HEK293T (cell line): Measurements from ENCODE around the gene SHISA9.

Source experiments
- CTCF ChIA-PET: fragments of 350-600 bp; formaldehyde crosslinking; extraction: SDS; loops from one replicate; lab custom pipeline; 2021; ENCODE audit warnings: antibody characterized with exemption, inconsistent platforms; lab: Yijun Ruan, JAX
- POLR2A ChIA-PET: fragments of 350-600 bp; formaldehyde crosslinking; extraction: SDS; loops from one replicate; lab custom pipeline; 2020; ENCODE audit warnings: antibody characterized with exemption, inconsistent platforms; lab: Yijun Ruan, JAX
- DNase-seq: peaks from one replicate; pipeline ENCODE4 v3.0.0; 2012; ENCODE audit warnings: mixed read lengths; ENCODE audit errors: extremely low spot score
- ARNT ChIP-seq: fragments of 450-650 bp; IDR thresholded peaks from 2 replicates; pipeline ENCODE4 v1.6.1; 2017; ENCODE audit warnings: mild to moderate bottlenecking
- BHLHE40 ChIP-seq: fragments of 450-650 bp; IDR thresholded peaks from 2 replicates; pipeline ENCODE4 v1.6.1; 2016; ENCODE audit warnings: mild to moderate bottlenecking, moderate library complexity, borderline replicate concordance
- CTBP1 ChIP-seq: fragments of 450-650 bp; IDR thresholded peaks from 2 replicates; pipeline ENCODE4 v1.6.1; 2016; ENCODE audit warnings: borderline replicate concordance
- ELF4 ChIP-seq: fragments of 450-650 bp; IDR thresholded peaks from 2 replicates; pipeline ENCODE4 v1.6.1; 2017; ENCODE audit warnings: antibody characterized with exemption
- FOXA1 ChIP-seq: fragments of 450-650 bp; IDR thresholded peaks from 2 replicates; pipeline ENCODE4 v1.6.1; 2016; ENCODE audit warnings: mild to moderate bottlenecking
- FOXK2 ChIP-seq: fragments of 450-650 bp; IDR thresholded peaks from 2 replicates; pipeline ENCODE4 v1.6.1; 2016; ENCODE audit warnings: mild to moderate bottlenecking
- FOXM1 ChIP-seq: fragments of 450-650 bp; IDR thresholded peaks from 2 replicates; pipeline ENCODE4 v1.6.1; 2017; ENCODE audit warnings: mild to moderate bottlenecking, borderline replicate concordance
- HDGF ChIP-seq: fragments of 450-650 bp; IDR thresholded peaks from 2 replicates; pipeline ENCODE4 v1.6.1; 2017; ENCODE audit warnings: antibody characterized with exemption, borderline replicate concordance
- L3MBTL2 ChIP-seq: fragments of 450-650 bp; conservative IDR thresholded peaks from 2 replicates; pipeline ENCODE4 v1.6.1; 2016; ENCODE audit warnings: mild to moderate bottlenecking
- LEF1 ChIP-seq: fragments of 450-650 bp; IDR thresholded peaks from 2 replicates; pipeline ENCODE4 v1.6.1; 2017; ENCODE audit warnings: mild to moderate bottlenecking, borderline replicate concordance
- NFRKB ChIP-seq: fragments of 450-650 bp; IDR thresholded peaks from 2 replicates; pipeline ENCODE4 v1.6.1; 2016; ENCODE audit warnings: mild to moderate bottlenecking, moderate library complexity
- PKNOX1 ChIP-seq: fragments of 450-650 bp; IDR thresholded peaks from 2 replicates; pipeline ENCODE4 v1.6.1; 2016
- SP1 ChIP-seq: fragments of 450-650 bp; IDR thresholded peaks from 2 replicates; pipeline ENCODE4 v1.6.1; 2017
- SUZ12 ChIP-seq: fragments of 450-650 bp; IDR thresholded peaks from 2 replicates; pipeline ENCODE4 v1.6.1; 2016; ENCODE audit warnings: mild to moderate bottlenecking
- TARDBP ChIP-seq: fragments of 450-650 bp; IDR thresholded peaks from 2 replicates; pipeline ENCODE4 v1.6.1; 2016
- ZNF384 ChIP-seq: fragments of 450-650 bp; IDR thresholded peaks from 2 replicates; pipeline ENCODE4 v1.6.1; 2016

The SHISA9 gene

DNA sequence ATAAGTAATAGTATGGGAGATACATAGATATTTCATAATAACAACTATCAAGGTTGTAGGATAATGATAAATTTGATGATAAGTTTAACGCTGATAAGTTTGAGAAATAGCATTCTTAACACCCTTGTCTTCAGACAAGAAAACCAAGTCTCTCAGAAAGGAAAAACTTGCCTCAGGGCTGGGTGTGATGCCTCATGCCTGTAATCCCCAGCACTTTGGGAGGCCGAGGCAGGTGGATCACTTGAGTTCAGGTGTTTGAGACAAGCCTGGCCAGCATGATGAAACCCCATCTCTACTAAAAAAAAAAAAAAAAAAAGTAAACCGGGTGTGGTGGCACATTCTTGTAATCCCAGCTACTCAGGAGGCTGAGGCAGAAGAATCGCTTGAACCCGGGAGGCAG is 90.7 kb downstream of the SHISA9 start:
- POLR2A ChIA-PET: no interaction called here
- no peak for TF ChIP-seq ARNT
- TF ChIP-seq FOXM1: no peak
- no peak for TF ChIP-seq ZNF384
- TF ChIP-seq SP1: no peak
- no peak for TF ChIP-seq BHLHE40
- no peak for TF ChIP-seq LEF1
- TF ChIP-seq TARDBP: no peak
- TF ChIP-seq HDGF: no peak
- TF ChIP-seq SUZ12: no peak
- no peak for TF ChIP-seq ELF4
- no peak for TF ChIP-seq L3MBTL2
- TF ChIP-seq FOXA1: no peak
- no peak for DNase-seq
- CTCF ChIA-PET: no interaction called here

DNA sequence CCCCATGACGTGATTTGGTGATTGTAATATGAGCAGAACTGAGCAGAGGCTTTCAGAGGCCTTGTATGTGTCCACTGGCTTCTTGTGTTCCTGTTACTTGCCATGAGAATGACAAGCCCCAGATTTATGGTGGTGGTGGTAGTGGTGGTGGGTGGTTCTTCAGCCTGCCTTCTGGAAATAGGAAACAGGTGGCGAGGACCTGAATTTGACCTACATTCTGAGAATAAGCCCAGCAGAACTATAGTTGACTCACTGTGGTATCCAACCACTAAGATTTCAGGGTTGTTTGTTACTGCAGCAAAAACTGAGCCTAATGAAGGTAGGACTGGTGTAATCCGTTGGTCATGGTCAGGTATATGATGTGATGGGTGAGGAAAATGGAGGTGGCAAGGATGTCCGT is 93.0 kb downstream of the SHISA9 start:
- no peak for TF ChIP-seq BHLHE40
- CTCF ChIA-PET: no interaction called here

GRCh38 chr16:12995721-12996372 is 94.4 kb downstream of the SHISA9 start:
- no peak for TF ChIP-seq ZNF384
- no peak for TF ChIP-seq BHLHE40
- POLR2A ChIA-PET: no interaction called here
- no peak for DNase-seq
- CTCF ChIA-PET: no interaction called here

More for the DNA sequence above, 93.0 kb downstream of the SHISA9 start:
- POLR2A ChIA-PET: no interaction called here
- no peak for DNase-seq

DNA sequence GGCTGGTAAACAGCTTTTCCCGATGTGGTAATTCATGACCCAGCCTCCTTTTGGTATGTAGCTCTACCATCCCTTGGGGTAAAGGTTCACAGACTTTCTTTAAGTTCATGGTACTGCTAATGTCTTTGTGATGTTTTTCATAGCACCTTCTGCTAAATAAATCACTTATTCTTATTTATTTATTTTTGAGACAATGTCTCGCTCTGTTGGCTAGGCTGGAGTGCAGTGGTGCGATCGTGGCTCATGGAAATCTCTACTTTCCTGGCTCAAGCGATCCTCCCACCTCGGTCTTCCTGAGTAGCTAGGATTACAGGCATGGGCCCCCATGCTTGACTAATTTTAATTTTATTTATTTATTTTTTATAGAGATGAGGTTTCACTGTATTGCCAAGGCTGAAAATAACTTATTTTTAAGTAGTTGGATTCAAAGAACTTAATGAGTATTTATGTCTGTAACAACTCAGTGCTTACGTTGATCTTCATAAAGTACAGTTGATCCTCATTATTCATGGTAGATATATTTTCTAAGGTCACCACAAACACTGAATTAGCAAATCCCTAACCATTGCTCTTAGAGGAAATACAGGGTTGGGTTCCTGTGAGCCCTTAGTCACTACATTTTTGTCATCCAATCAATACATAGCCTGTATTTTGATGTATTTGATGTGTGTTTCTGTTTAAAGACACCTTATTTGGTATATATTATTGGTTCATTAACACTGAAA is 97.1 kb downstream of the SHISA9 start:
- no peak for TF ChIP-seq FOXA1
- no peak for TF ChIP-seq BHLHE40
- no peak for TF ChIP-seq FOXK2
- no peak for TF ChIP-seq SUZ12
- no peak for TF ChIP-seq SP1
- TF ChIP-seq NFRKB: no peak
- no peak for TF ChIP-seq CTBP1
- CTCF ChIA-PET: no interaction called here
- DNase-seq: no peak
- POLR2A ChIA-PET: no interaction called here

DNA sequence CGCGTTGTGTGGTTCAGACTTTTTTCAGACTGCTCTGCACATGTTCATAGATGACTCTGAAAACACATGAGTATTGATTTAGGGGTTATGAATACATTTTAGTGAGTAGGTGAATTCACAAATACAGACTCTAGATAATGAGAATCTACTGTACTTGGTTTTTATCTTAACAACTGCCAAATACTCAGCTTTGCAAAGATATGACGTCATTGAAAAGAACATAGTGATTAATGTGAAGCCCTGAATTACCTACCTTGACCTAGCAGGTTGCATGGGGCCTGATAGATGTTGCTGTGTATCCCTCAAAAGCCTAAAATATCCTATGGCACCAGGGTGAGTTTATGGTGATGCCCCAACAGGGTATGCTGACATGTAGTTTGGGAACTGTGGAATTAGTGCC is 98.0 kb downstream of the SHISA9 start:
- DNase-seq: no peak
- ChIA-PET POLR2A (no interaction called here), CTCF (no interaction called here)
- TF ChIP-seq CTBP1 (no peak), FOXK2 (no peak), ARNT (no peak), L3MBTL2 (no peak), ELF4 (no peak), TARDBP (no peak)

DNA sequence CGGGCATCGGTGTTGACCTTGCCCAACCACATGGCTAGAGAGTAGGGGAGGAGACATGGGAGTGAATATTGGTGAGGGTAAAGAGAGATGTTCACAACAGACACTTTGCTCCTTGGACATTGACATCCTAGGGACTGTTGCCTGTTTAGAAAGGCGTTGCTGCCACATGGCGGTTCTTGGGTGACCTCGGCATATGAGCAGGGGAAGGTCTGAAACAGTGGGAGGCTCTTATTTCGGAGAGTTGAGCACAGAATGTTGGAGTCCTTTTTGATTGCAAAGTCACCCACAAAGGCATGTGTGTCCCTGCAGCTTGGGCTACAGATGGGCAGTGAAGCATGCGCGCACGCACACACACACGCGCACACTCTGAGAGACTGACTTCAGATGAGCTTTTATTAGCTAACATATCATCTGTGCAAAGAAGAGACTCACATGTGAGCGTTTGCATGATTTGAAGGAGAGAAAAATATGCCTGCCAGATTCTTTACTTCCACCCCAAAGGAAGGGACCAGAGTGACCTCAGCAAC is 104.4 kb downstream of the SHISA9 start:
- DNase-seq: no peak
- ChIA-PET CTCF (no interaction called here), POLR2A (no interaction called here)
- no peak for TF ChIP-seq TARDBP
- no peak for TF ChIP-seq ZNF384
- no peak for TF ChIP-seq SUZ12
- TF ChIP-seq FOXA1: no peak
- TF ChIP-seq ARNT: no peak

DNA sequence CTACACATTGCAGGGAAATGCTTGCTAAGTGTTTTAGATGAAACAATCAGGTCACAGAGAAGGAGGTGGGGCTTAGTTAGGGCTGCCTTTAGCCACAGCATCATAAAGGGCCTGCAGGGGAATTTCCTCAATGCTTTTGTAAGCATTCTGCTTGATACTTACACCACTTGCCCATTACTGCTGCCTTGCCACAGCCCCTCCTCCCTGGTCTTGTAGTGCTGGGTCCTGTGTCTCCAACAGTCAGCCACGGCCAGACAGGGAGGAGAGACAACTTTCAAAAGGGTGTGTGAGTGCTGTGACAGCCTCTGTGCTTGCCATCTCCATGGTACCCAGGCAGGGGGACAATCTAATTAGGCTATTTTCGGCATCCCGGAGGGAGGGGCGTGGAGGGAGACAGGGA is 111.2 kb downstream of the SHISA9 start:
- CTCF ChIA-PET: no interaction called here

GRCh38 chr16:13013043-13013442 is 111.6 kb downstream of the SHISA9 start:
- POLR2A ChIA-PET: no interaction called here
- CTCF ChIA-PET: no interaction called here
- DNase-seq: no peak
- no peak for TF ChIP-seq NFRKB
- TF ChIP-seq ZNF384: no peak
- no peak for TF ChIP-seq PKNOX1
- TF ChIP-seq TARDBP: no peak
- no peak for TF ChIP-seq SUZ12
- no peak for TF ChIP-seq SP1
- no peak for TF ChIP-seq ARNT
- TF ChIP-seq FOXA1: no peak
- no peak for TF ChIP-seq FOXK2
- no peak for TF ChIP-seq FOXM1

More for the DNA sequence above, 111.2 kb downstream of the SHISA9 start:
- POLR2A ChIA-PET: no interaction called here
- DNase-seq: no peak
- TF ChIP-seq TARDBP: no peak
- no peak for TF ChIP-seq SUZ12
- TF ChIP-seq BHLHE40: no peak
- no peak for TF ChIP-seq HDGF
- no peak for TF ChIP-seq LEF1
- no peak for TF ChIP-seq ZNF384
- no peak for TF ChIP-seq NFRKB
- no peak for TF ChIP-seq L3MBTL2
- no peak for TF ChIP-seq FOXM1
- TF ChIP-seq FOXK2: no peak
- no peak for TF ChIP-seq FOXA1
- TF ChIP-seq CTBP1: no peak
